Measurements from ENCODE around the gene SETD1B.

DNA sequence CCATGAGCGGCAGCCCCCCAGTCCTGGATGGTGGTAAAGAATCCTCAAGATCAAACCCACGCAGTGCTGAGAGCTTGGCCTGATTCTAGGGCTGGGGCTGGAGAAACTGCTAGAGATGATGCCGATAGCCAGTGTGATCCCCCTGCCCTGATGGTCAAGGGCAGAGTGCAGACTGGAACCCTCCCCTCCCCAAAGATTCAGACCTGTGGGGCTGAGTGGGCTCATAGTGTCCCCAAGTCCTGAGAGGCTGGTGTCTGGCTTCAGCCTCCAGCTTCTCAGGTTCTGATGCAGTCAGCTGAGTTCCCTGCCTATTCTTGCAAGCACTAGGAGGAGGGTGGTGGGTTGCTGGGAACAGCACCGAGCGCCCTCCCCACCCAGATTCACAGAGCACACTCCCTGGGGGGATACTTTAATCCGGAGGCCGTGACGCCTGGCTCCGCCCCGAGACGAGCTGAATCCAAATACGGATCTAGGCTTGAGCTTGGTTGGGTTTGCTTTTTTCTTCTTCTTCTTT, 22.3 kb upstream of the SETD1B start:
- TF ChIP-seq, protein P1, sequence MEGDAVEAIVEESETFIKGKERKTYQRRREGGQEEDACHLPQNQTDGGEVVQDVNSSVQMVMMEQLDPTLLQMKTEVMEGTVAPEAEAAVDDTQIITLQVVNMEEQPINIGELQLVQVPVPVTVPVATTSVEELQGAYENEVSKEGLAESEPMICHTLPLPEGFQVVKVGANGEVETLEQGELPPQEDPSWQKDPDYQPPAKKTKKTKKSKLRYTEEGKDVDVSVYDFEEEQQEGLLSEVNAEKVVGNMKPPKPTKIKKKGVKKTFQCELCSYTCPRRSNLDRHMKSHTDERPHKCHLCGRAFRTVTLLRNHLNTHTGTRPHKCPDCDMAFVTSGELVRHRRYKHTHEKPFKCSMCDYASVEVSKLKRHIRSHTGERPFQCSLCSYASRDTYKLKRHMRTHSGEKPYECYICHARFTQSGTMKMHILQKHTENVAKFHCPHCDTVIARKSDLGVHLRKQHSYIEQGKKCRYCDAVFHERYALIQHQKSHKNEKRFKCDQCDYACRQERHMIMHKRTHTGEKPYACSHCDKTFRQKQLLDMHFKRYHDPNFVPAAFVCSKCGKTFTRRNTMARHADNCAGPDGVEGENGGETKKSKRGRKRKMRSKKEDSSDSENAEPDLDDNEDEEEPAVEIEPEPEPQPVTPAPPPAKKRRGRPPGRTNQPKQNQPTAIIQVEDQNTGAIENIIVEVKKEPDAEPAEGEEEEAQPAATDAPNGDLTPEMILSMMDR (IDR thresholded peaks at IDR 0.05): no peak
- no peak for TF ChIP-seq POLR2A (IDR thresholded peaks at IDR 0.05)
